ENCODE data around the gene LYPD6.

The LYPD6 gene

GRCh38 chr2:149428783-149429182, 98.4 kb downstream of the LYPD6 start:
- intact Hi-C loops (cut with micrococcal nuclease): no loop called here
- H3K4me1 Mint-ChIP-seq (ENCODE audit: low read depth): no peaks in the 10 kb centered on the region
- H3K27ac Mint-ChIP-seq: no peak overlapping the region
- H3K9me3 Mint-ChIP-seq: no peaks in the 10 kb centered on the region
- H3K27me3 Mint-ChIP-seq: no peaks in the 10 kb centered on the region
- H3K36me3 Mint-ChIP-seq (ENCODE audit: low read depth): no peaks in the 10 kb centered on the region
- no peak overlapping the region for H3K4me3 Mint-ChIP-seq

- intact Hi-C loops (cut with micrococcal nuclease): no loop called here
- Mint-ChIP-seq H3K9me3 (no peaks in the 10 kb centered on the region), H3K4me1 (ENCODE audit: low read depth) (no peaks in the 10 kb centered on the region), H3K27me3 (no peaks in the 10 kb centered on the region), H3K36me3 (ENCODE audit: low read depth) (no peaks in the 10 kb centered on the region), H3K27ac (no peak overlapping the region), H3K4me3 (no peak overlapping the region)
Measured at GRCh38 chr2:149430743-149431736, 100.7 kb downstream of the LYPD6 start.

GRCh38 chr2:149438330-149438960, 108.1 kb downstream of the LYPD6 start:
- H3K9me3 Mint-ChIP-seq: no peaks in the 10 kb centered on the region
- no peaks in the 10 kb centered on the region for H3K36me3 Mint-ChIP-seq (ENCODE audit: low read depth)
- H3K4me1 Mint-ChIP-seq (ENCODE audit: low read depth): no peaks in the 10 kb centered on the region
- H3K27me3 Mint-ChIP-seq: no peaks in the 10 kb centered on the region
- H3K4me3 Mint-ChIP-seq: no peak overlapping the region
- intact Hi-C loops (cut with micrococcal nuclease): no loop called here
- no peak overlapping the region for H3K27ac Mint-ChIP-seq

GRCh38 chr2:149441255-149441654, 110.9 kb downstream of the LYPD6 start:
- no peak overlapping the region for H3K27ac Mint-ChIP-seq
- intact Hi-C loops (cut with micrococcal nuclease): no loop called here

GRCh38 chr2:149442346-149442745, 112.0 kb downstream of the LYPD6 start:
- no peaks in the 10 kb centered on the region for H3K9me3 Mint-ChIP-seq
- no peaks in the 10 kb centered on the region for H3K36me3 Mint-ChIP-seq (ENCODE audit: low read depth)
- no peaks in the 10 kb centered on the region for H3K4me1 Mint-ChIP-seq (ENCODE audit: low read depth)
- no peak overlapping the region for H3K27ac Mint-ChIP-seq
- intact Hi-C loops (cut with micrococcal nuclease): no loop called here
- no peak overlapping the region for H3K4me3 Mint-ChIP-seq
- H3K27me3 Mint-ChIP-seq: no peaks in the 10 kb centered on the region

More at GRCh38 chr2:149441255-149441654, 110.9 kb downstream of the LYPD6 start:
- no peaks in the 10 kb centered on the region for H3K9me3 Mint-ChIP-seq
- H3K27me3 Mint-ChIP-seq: no peaks in the 10 kb centered on the region
- H3K4me1 Mint-ChIP-seq (ENCODE audit: low read depth): no peaks in the 10 kb centered on the region
- H3K4me3 Mint-ChIP-seq: no peak overlapping the region
- H3K36me3 Mint-ChIP-seq (ENCODE audit: low read depth): no peaks in the 10 kb centered on the region

GRCh38 chr2:149443150-149443549, 112.8 kb downstream of the LYPD6 start:
- intact Hi-C loops (cut with micrococcal nuclease): no loop called here
- H3K4me3 Mint-ChIP-seq: no peak overlapping the region
- no peak overlapping the region for H3K27ac Mint-ChIP-seq
- H3K36me3 Mint-ChIP-seq (ENCODE audit: low read depth): no peaks in the 10 kb centered on the region
- H3K27me3 Mint-ChIP-seq: no peaks in the 10 kb centered on the region
- no peaks in the 10 kb centered on the region for H3K9me3 Mint-ChIP-seq
- H3K4me1 Mint-ChIP-seq (ENCODE audit: low read depth): no peaks in the 10 kb centered on the region

- Mint-ChIP-seq H3K4me3 (no peak overlapping the region), H3K27ac (no peak overlapping the region), H3K27me3 (no peaks in the 10 kb centered on the region), H3K4me1 (ENCODE audit: low read depth) (no peaks in the 10 kb centered on the region), H3K9me3 (no peaks in the 10 kb centered on the region), H3K36me3 (ENCODE audit: low read depth) (no peaks in the 10 kb centered on the region)
- intact Hi-C loops (cut with micrococcal nuclease): no loop called here
Measured at GRCh38 chr2:149446748-149447147, 116.4 kb downstream of the LYPD6 start.

- Mint-ChIP-seq H3K36me3 (ENCODE audit: low read depth) (no peaks in the 10 kb centered on the region), H3K4me3 (no peak overlapping the region), H3K4me1 (ENCODE audit: low read depth) (no peaks in the 10 kb centered on the region), H3K9me3 (no peaks in the 10 kb centered on the region), H3K27ac (no peak overlapping the region), H3K27me3 (no peaks in the 10 kb centered on the region)
- intact Hi-C loops (cut with micrococcal nuclease): no loop called here
Measured at GRCh38 chr2:149448315-149448714, 117.9 kb downstream of the LYPD6 start.

GRCh38 chr2:149449017-149449416, 118.6 kb downstream of the LYPD6 start:
- intact Hi-C loops (cut with micrococcal nuclease): no loop called here

GRCh38 chr2:149451417-149452165, 121.2 kb downstream of the LYPD6 start:
- intact Hi-C loops (cut with micrococcal nuclease): no loop called here
- H3K9me3 Mint-ChIP-seq: no peaks in the 10 kb centered on the region
- no peaks in the 10 kb centered on the region for H3K4me1 Mint-ChIP-seq (ENCODE audit: low read depth)
- no peaks in the 10 kb centered on the region for H3K27me3 Mint-ChIP-seq
- H3K36me3 Mint-ChIP-seq (ENCODE audit: low read depth): no peaks in the 10 kb centered on the region
- H3K4me3 Mint-ChIP-seq: no peak overlapping the region
- no peak overlapping the region for H3K27ac Mint-ChIP-seq

More at GRCh38 chr2:149449017-149449416, 118.6 kb downstream of the LYPD6 start:
- Mint-ChIP-seq H3K4me1 (ENCODE audit: low read depth) (no peaks in the 10 kb centered on the region), H3K4me3 (no peak overlapping the region), H3K36me3 (ENCODE audit: low read depth) (no peaks in the 10 kb centered on the region), H3K27ac (no peak overlapping the region), H3K9me3 (no peaks in the 10 kb centered on the region), H3K27me3 (no peaks in the 10 kb centered on the region)

- H3K4me3 Mint-ChIP-seq: no peak overlapping the region
- H3K36me3 Mint-ChIP-seq (ENCODE audit: low read depth): no peaks in the 10 kb centered on the region
- intact Hi-C loops (cut with micrococcal nuclease): no loop called here
- H3K27ac Mint-ChIP-seq: no peak overlapping the region
- no peaks in the 10 kb centered on the region for H3K4me1 Mint-ChIP-seq (ENCODE audit: low read depth)
- no peaks in the 10 kb centered on the region for H3K27me3 Mint-ChIP-seq
- H3K9me3 Mint-ChIP-seq: peaks cover 11% of the 10 kb centered on the region
Measured at GRCh38 chr2:149456285-149456684, 125.9 kb downstream of the LYPD6 start.

GRCh38 chr2:149458502-149458901, 128.1 kb downstream of the LYPD6 start:
- Mint-ChIP-seq H3K9me3 (peaks cover 11% of the 10 kb centered on the region), H3K36me3 (ENCODE audit: low read depth) (no peaks in the 10 kb centered on the region), H3K4me3 (no peak overlapping the region), H3K4me1 (ENCODE audit: low read depth) (no peaks in the 10 kb centered on the region), H3K27ac (no peak overlapping the region), H3K27me3 (no peaks in the 10 kb centered on the region)
- intact Hi-C loops (cut with micrococcal nuclease): no loop called here

GRCh38 chr2:149463328-149464002, 133.1 kb downstream of the LYPD6 start:
- Mint-ChIP-seq H3K36me3 (ENCODE audit: low read depth) (no peaks in the 10 kb centered on the region), H3K27ac (no peak overlapping the region), H3K9me3 (peaks cover 8% of the 10 kb centered on the region), H3K27me3 (no peaks in the 10 kb centered on the region), H3K4me3 (no peak overlapping the region), H3K4me1 (ENCODE audit: low read depth) (no peaks in the 10 kb centered on the region)
- intact Hi-C loops (cut with micrococcal nuclease): no loop called here

All from dendritic cell treated with granulocyte-macrophage colony-stimulating factor and Interleukin-4, amounts not matched to agents 40 ng/mL and 50 ng/mL, for 4 days (primary cell).